ENCODE results near the gene PDE9A.

DNA sequence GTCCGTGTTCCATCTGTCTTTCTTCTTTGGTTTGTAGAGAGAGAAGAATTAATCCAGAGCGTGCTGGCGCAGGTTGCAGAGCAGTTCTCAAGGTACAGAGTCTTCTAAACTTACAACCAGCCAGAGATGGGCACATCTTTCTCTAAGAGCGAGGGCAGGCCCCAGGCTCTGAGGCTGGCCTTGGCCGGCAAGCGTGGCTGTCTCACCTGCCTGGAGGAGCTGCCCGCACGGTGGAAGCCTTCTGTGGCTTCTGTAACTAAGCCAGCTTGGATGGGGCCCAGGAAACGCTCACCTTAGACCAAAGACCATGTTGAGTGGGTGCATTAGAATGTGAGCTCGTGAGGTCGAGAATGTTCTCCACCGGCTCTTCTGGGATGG is 78.6 kb downstream of the PDE9A start:
- TF ChIP-seq, protein P1, sequence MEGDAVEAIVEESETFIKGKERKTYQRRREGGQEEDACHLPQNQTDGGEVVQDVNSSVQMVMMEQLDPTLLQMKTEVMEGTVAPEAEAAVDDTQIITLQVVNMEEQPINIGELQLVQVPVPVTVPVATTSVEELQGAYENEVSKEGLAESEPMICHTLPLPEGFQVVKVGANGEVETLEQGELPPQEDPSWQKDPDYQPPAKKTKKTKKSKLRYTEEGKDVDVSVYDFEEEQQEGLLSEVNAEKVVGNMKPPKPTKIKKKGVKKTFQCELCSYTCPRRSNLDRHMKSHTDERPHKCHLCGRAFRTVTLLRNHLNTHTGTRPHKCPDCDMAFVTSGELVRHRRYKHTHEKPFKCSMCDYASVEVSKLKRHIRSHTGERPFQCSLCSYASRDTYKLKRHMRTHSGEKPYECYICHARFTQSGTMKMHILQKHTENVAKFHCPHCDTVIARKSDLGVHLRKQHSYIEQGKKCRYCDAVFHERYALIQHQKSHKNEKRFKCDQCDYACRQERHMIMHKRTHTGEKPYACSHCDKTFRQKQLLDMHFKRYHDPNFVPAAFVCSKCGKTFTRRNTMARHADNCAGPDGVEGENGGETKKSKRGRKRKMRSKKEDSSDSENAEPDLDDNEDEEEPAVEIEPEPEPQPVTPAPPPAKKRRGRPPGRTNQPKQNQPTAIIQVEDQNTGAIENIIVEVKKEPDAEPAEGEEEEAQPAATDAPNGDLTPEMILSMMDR (IDR thresholded peaks at IDR 0.05) = no peak
- TF ChIP-seq POLR2A (IDR thresholded peaks at IDR 0.05) = no peak

Data from testis (tissue), 2 donors.